H9 (cell line): ENCODE data around the gene ATP2C1. TPM values are rescaled to one million over a fixed set of nuclear protein-coding genes. Genes with fewer than 3 reads are reported as not detected.

Source experiments
- DNase-seq: peaks from one replicate; pipeline ENCODE4 v3.0.0-alpha.2; 2017
- H2AFZ ChIP-seq: one replicate; pipeline ENCODE4 v1.6.1; 2013; ENCODE audit warnings: mild to moderate bottlenecking, low read length, control low read depth, moderate library complexity
- H2AK5ac ChIP-seq: 2 replicates; pipeline ENCODE4 v1.6.1; 2013; ENCODE audit warnings: low read length, control low read depth, mixed read lengths; ENCODE audit not compliant: insufficient read length
- H2BK120ac ChIP-seq: one replicate; pipeline ENCODE4 v1.6.1; 2013; ENCODE audit warnings: low read depth, mild to moderate bottlenecking, low read length, control low read depth, inconsistent platforms; ENCODE audit not compliant: poor library complexity, severe bottlenecking
- H2BK12ac ChIP-seq: 2 replicates; pipeline ENCODE4 v1.6.1; 2013; ENCODE audit warnings: low read length, control low read depth, mixed read lengths, low read depth; ENCODE audit not compliant: insufficient read length
- H2BK15ac ChIP-seq: 2 replicates; pipeline ENCODE4 v1.6.1; 2013; ENCODE audit warnings: low read depth, low read length, control low read depth
- H2BK20ac ChIP-seq: one replicate; pipeline ENCODE4 v1.6.1; 2013; ENCODE audit warnings: low read depth, mild to moderate bottlenecking, low read length, control low read depth, inconsistent platforms; ENCODE audit not compliant: poor library complexity, severe bottlenecking
- H2BK5ac ChIP-seq: 2 replicates; pipeline ENCODE4 v1.6.1; 2013; ENCODE audit warnings: low read length, control low read depth, mixed read lengths; ENCODE audit not compliant: insufficient read length
- H3K14ac ChIP-seq: 2 replicates; pipeline ENCODE4 v1.6.1; 2013; ENCODE audit warnings: low read length, control low read depth; ENCODE audit not compliant: insufficient read depth
- H3K18ac ChIP-seq: 2 replicates; pipeline ENCODE4 v1.6.1; 2013; ENCODE audit warnings: low read depth, mild to moderate bottlenecking, mixed read lengths, low read length, control low read depth; ENCODE audit not compliant: insufficient read length
- H3K23ac ChIP-seq: 2 replicates; pipeline ENCODE4 v1.6.1; 2013; ENCODE audit warnings: low read length, control low read depth, mixed read lengths, low read depth; ENCODE audit not compliant: insufficient read length
- H3K23me2 ChIP-seq: 2 replicates; pipeline ENCODE4 v1.6.1; 2013; ENCODE audit warnings: low read depth, mild to moderate bottlenecking, mixed read lengths, low read length, control low read depth; ENCODE audit not compliant: insufficient read length, poor library complexity, severe bottlenecking
- H3K27ac ChIP-seq: 2 replicates; pipeline ENCODE4 v1.5.1; 2013; ENCODE audit warnings: low read length, control low read depth, mixed read lengths, low read depth; ENCODE audit not compliant: insufficient read length
- H3K27me3 ChIP-seq: 2 replicates; pipeline ENCODE4 v1.6.1; 2013; ENCODE audit warnings: low read length, control low read depth, inconsistent platforms; ENCODE audit not compliant: insufficient read depth
- H3K4ac ChIP-seq: 2 replicates; pipeline ENCODE4 v1.6.1; 2013; ENCODE audit warnings: low read depth, mild to moderate bottlenecking, control low read depth, inconsistent platforms, low read length, moderate library complexity
- H3K4me1 ChIP-seq: 2 replicates; pipeline ENCODE4 v1.6.1; 2013; ENCODE audit warnings: low read length, control low read depth, inconsistent platforms; ENCODE audit not compliant: insufficient read depth
- H3K4me2 ChIP-seq: 2 replicates; pipeline ENCODE4 v1.6.1; 2013; ENCODE audit warnings: low read length, control low read depth, mixed read lengths; ENCODE audit not compliant: insufficient read length, insufficient read depth
- H3K56ac ChIP-seq: 2 replicates; pipeline ENCODE4 v1.6.1; 2013; ENCODE audit warnings: low read depth, mild to moderate bottlenecking, mixed read lengths, low read length, control low read depth; ENCODE audit not compliant: insufficient read length
- H3K79me1 ChIP-seq: 2 replicates; pipeline ENCODE4 v1.6.1; 2013; ENCODE audit warnings: low read depth, mild to moderate bottlenecking, moderate library complexity, low read length, control low read depth, inconsistent platforms; ENCODE audit not compliant: insufficient read depth, poor library complexity, severe bottlenecking
- H3K79me2 ChIP-seq: 2 replicates; pipeline ENCODE4 v1.6.1; 2013; ENCODE audit warnings: low read length, control low read depth, inconsistent platforms; ENCODE audit not compliant: insufficient read depth
- H3K9ac ChIP-seq: 2 replicates; pipeline ENCODE4 v1.6.1; 2013; ENCODE audit warnings: low read length, control low read depth, mixed read lengths; ENCODE audit not compliant: insufficient read length; ENCODE audit errors: extremely low read depth
- H3K9me3 ChIP-seq: one replicate; pipeline ENCODE4 v1.6.1; 2013; ENCODE audit warnings: low read depth, low read length, inconsistent platforms; ENCODE audit not compliant: control insufficient read depth
- H3T11ph ChIP-seq: one replicate; pipeline ENCODE4 v1.6.1; 2013; ENCODE audit warnings: mild to moderate bottlenecking, low read length, control low read depth, inconsistent platforms
- H4K20me1 ChIP-seq: one replicate; pipeline ENCODE4 v1.6.1; 2013; ENCODE audit not compliant: control insufficient read depth, insufficient read length, insufficient read depth
- H4K5ac ChIP-seq: 2 replicates; pipeline ENCODE4 v1.6.1; 2013; ENCODE audit warnings: low read depth, mild to moderate bottlenecking, mixed read lengths, low read length, control low read depth; ENCODE audit not compliant: insufficient read length
- H4K8ac ChIP-seq: replicated peaks from 2 replicates; pipeline ENCODE4 v1.6.1; 2013; ENCODE audit warnings: low read length, control low read depth, mixed read lengths, low read depth; ENCODE audit not compliant: insufficient read length
- H4K91ac ChIP-seq: 2 replicates; pipeline ENCODE4 v1.6.1; 2013; ENCODE audit warnings: low read depth, mild to moderate bottlenecking, moderate library complexity, mixed read lengths, low read length, control low read depth; ENCODE audit not compliant: insufficient read length
- H3K27ac Mint-ChIP-seq, 3 experiments: 2 replicates in 2 of 3; 3 replicates in 1 of 3; pipeline ENCODE4 v1.8.0; 2020 to 2021; ENCODE audit warnings: mixed read lengths in 3 of 3, mild to moderate bottlenecking in 1 of 3, moderate library complexity in 1 of 3
- H3K27me3 Mint-ChIP-seq: 2 replicates; pipeline ENCODE4 v1.8.0; 2021; ENCODE audit warnings: low read depth, mild to moderate bottlenecking, moderate library complexity, mixed read lengths
- H3K36me3 Mint-ChIP-seq, 3 experiments: 2 replicates in 2 of 3; 3 replicates in 1 of 3; pipeline ENCODE4 v1.8.0; 2020 to 2021; ENCODE audit warnings: low read depth in 3 of 3, mixed read lengths in 3 of 3; ENCODE audit not compliant: insufficient read depth in 1 of 3
- H3K4me1 Mint-ChIP-seq, 2 experiments: 2 replicates each; pipeline ENCODE4 v1.8.0; 2020; ENCODE audit warnings: mixed read lengths in 2 of 2
- H3K4me3 Mint-ChIP-seq, 2 experiments: 2 replicates in 1 of 2; 3 replicates in 1 of 2; pipeline ENCODE4 v1.8.0; 2020 to 2021; ENCODE audit warnings: mild to moderate bottlenecking in 2 of 2, mixed read lengths in 2 of 2, moderate library complexity in 1 of 2
- H3K9me3 Mint-ChIP-seq, 2 experiments: 2 replicates in 1 of 2; 3 replicates in 1 of 2; pipeline ENCODE4 v1.8.0; 2020; ENCODE audit warnings: mild to moderate bottlenecking in 2 of 2, mixed read lengths in 2 of 2, moderate library complexity in 1 of 2
- CTCF ChIP-seq: fragments of 200-600 bp; sonication (generic); conservative IDR thresholded peaks from 3 replicates; pipeline ENCODE4 v1.8.0; 2021; ENCODE audit warnings: antibody characterized with exemption, mild to moderate bottlenecking
- WGBS: extraction: QIAGEN DNeasy Blood & Tissue Kit; methylation state at CpG from one replicate; pipeline ENCODE4 v1.1.7; 2013; ENCODE audit warnings: missing lambda C conversion rate, low lambda C conversion rate, mixed read lengths; ENCODE audit not compliant: insufficient read length; ENCODE audit errors: extremely low coverage; 5-methylcytosine and 5-hydroxymethylcytosine counted together
- total RNA-seq: library from RNA; stranded (reverse); gene quantifications from 2 replicates; pipeline ENCODE4 v1.2.1, GENCODE V29; 2021

ATP2C1 gene
- total RNA-seq, 1 experiment from 2014 or later, result 65.5 TPM

- Histone ChIP-seq H2BK20ac (no peak overlapping the region), H4K20me1 (no peaks in the 10 kb centered on the region), H3K79me1 (no peaks in the 10 kb centered on the region), H4K8ac (no peak overlapping the region), H3K4me2 (peak overlapping the region; percentile 16), H2BK120ac (no peak overlapping the region), H3T11ph (no peak overlapping the region), H2BK5ac (no peak overlapping the region), H4K5ac (no peak overlapping the region), H3K23me2 (peaks cover 11% of the 10 kb centered on the region), H3K56ac (no peak overlapping the region), H3K27me3 (no peaks in the 10 kb centered on the region), H3K14ac (no peak overlapping the region), H2BK15ac (no peak overlapping the region), H3K4ac (no peak overlapping the region), H3K9ac (no peak overlapping the region), H3K9me3 (no peaks in the 10 kb centered on the region), H3K27ac (no peak overlapping the region), H4K91ac (no peak overlapping the region), H2BK12ac (no peak overlapping the region), H2AFZ (no peak overlapping the region), H2AK5ac (no peak overlapping the region), H3K23ac (no peak overlapping the region), H3K18ac (no peak overlapping the region), H3K79me2 (peaks cover 13% of the 10 kb centered on the region), H3K4me1 (peaks cover 5% of the 10 kb centered on the region; the same call in 1 of the 2 replicates)
- Mint-ChIP-seq H3K4me1 (peaks cover 58 to 61% of the 10 kb centered on the region in 2 experiments), H3K27ac (no peak overlapping the region), H3K9me3 (no peaks in the 10 kb centered on the region), H3K27me3 (no peaks in the 10 kb centered on the region), H3K4me3 (peak overlapping the region; percentile 93), H3K36me3 (no peaks in the 10 kb centered on the region)
- no CpG with 5 or more reads among the region's 5 CpGs for WGBS
- no peak for TF ChIP-seq CTCF
- DNase-seq, result no peak
Observed at GRCh38 chr3:130895690-130896488, 2.0 kb downstream of the ATP2C1 start.
